ENCODE data around the gene RREB1. TPM values are rescaled to one million over a fixed set of nuclear protein-coding genes. Genes with fewer than 3 reads are reported as not detected.

Gene RREB1
- total RNA-seq, 1 experiment from 2014 or later, result 61.6 TPM

- Histone ChIP-seq H3K36me3 (ENCODE audit: insufficient read depth, low read length, poor library complexity, severe bottlenecking) (no peaks in the 10 kb centered on the region), H3K4me1 (ENCODE audit: insufficient read depth, low read length, poor library complexity, severe bottlenecking) (no peaks in the 10 kb centered on the region), H3K9me3 (ENCODE audit: low read depth, low read length, poor library complexity, severe bottlenecking) (no peaks in the 10 kb centered on the region), H3K4me3 (ENCODE audit: low read depth, low read length, poor library complexity, severe bottlenecking) (no peak overlapping the region), H3K27ac (ENCODE audit: low read depth, low read length, poor library complexity, severe bottlenecking) (no peak overlapping the region), H3K27me3 (replicated peaks; ENCODE audit: insufficient read depth, low read depth, low read length, poor library complexity) (no peaks in the 10 kb centered on the region)
- POLR2A ChIA-PET (ENCODE audit: low non-redundant PET), result interaction anchor here (0.6 kb wide), 1 partner anchor 178 kb away, joined by 3 read pairs; no protein-coding TSS in a partner anchor
- CTCF ChIA-PET, result no interaction called here
- DNase-seq (ENCODE audit: low spot score), result no peak
- TF ChIP-seq, protein P1, sequence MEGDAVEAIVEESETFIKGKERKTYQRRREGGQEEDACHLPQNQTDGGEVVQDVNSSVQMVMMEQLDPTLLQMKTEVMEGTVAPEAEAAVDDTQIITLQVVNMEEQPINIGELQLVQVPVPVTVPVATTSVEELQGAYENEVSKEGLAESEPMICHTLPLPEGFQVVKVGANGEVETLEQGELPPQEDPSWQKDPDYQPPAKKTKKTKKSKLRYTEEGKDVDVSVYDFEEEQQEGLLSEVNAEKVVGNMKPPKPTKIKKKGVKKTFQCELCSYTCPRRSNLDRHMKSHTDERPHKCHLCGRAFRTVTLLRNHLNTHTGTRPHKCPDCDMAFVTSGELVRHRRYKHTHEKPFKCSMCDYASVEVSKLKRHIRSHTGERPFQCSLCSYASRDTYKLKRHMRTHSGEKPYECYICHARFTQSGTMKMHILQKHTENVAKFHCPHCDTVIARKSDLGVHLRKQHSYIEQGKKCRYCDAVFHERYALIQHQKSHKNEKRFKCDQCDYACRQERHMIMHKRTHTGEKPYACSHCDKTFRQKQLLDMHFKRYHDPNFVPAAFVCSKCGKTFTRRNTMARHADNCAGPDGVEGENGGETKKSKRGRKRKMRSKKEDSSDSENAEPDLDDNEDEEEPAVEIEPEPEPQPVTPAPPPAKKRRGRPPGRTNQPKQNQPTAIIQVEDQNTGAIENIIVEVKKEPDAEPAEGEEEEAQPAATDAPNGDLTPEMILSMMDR (conservative IDR thresholded peaks at IDR 0.05; ENCODE audit: low read depth, low read length), result no peak
- no peak for TF ChIP-seq EZH2 (IDR thresholded peaks at IDR 0.05; ENCODE audit: borderline replicate concordance, low read depth, low read length, poor library complexity, severe bottlenecking)
- intact Hi-C loops (cut with micrococcal nuclease; ENCODE audit: unreplicated experiment), result no loop called here
- BruUV-seq (replicated peaks), result no TSS peak
Observed at GRCh38 chr6:7100753-7101081, 7.0 kb upstream of the RREB1 start.

GRCh38 chr6:7101290-7101689 is 6.5 kb upstream of the RREB1 start:
- Histone ChIP-seq H3K36me3 (ENCODE audit: insufficient read depth, low read length, poor library complexity, severe bottlenecking) (no peaks in the 10 kb centered on the region), H3K27ac (ENCODE audit: low read depth, low read length, poor library complexity, severe bottlenecking) (no peak overlapping the region), H3K4me3 (ENCODE audit: low read depth, low read length, poor library complexity, severe bottlenecking) (no peak overlapping the region), H3K4me1 (ENCODE audit: insufficient read depth, low read length, poor library complexity, severe bottlenecking) (no peaks in the 10 kb centered on the region), H3K27me3 (replicated peaks; ENCODE audit: insufficient read depth, low read depth, low read length, poor library complexity) (no peaks in the 10 kb centered on the region), H3K9me3 (ENCODE audit: low read depth, low read length, poor library complexity, severe bottlenecking) (no peaks in the 10 kb centered on the region)
- DNase-seq (ENCODE audit: low spot score), result no peak
- intact Hi-C loops (cut with micrococcal nuclease; ENCODE audit: unreplicated experiment), result no loop called here
- no peak for TF ChIP-seq EZH2 (IDR thresholded peaks at IDR 0.05; ENCODE audit: borderline replicate concordance, low read depth, low read length, poor library complexity, severe bottlenecking)
- TF ChIP-seq, protein P1 (conservative IDR thresholded peaks at IDR 0.05; ENCODE audit: low read depth, low read length), result no peak
- ChIA-PET POLR2A (ENCODE audit: low non-redundant PET) (no interaction called here), CTCF (no interaction called here)
- BruUV-seq (replicated peaks), result no TSS peak

DNA sequence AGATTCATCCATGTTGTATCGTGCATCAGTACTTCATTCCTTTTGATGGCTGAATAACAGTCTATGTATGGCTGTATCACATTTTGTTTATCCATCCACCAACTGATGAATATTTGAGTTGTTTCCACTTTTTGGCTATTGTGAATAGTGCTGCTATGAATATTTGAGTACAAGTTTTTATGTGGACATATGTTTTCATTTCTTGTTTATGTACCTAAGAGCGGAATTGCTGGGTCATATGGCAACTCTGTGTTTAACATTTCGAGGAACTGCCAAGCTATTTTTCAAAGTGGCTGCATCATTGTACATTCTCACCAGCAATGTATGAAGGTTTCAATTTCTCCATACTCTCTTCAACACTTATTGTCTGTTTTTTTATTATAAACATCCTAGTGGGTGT is 3.0 kb upstream of the RREB1 start:
- Histone ChIP-seq H3K27ac (ENCODE audit: low read depth, low read length, poor library complexity, severe bottlenecking) (no peak overlapping the region), H3K27me3 (replicated peaks; ENCODE audit: insufficient read depth, low read depth, low read length, poor library complexity) (no peaks in the 10 kb centered on the region), H3K4me1 (ENCODE audit: insufficient read depth, low read length, poor library complexity, severe bottlenecking) (peaks cover 4% of the 10 kb centered on the region), H3K36me3 (ENCODE audit: insufficient read depth, low read length, poor library complexity, severe bottlenecking) (no peaks in the 10 kb centered on the region), H3K9me3 (ENCODE audit: low read depth, low read length, poor library complexity, severe bottlenecking) (no peaks in the 10 kb centered on the region), H3K4me3 (ENCODE audit: low read depth, low read length, poor library complexity, severe bottlenecking) (no peak overlapping the region)
- CTCF ChIA-PET, result no interaction called here
- BruUV-seq (replicated peaks), result no TSS peak
- TF ChIP-seq, protein P1 (conservative IDR thresholded peaks at IDR 0.05; ENCODE audit: low read depth, low read length), result no peak
- no peak for TF ChIP-seq EZH2 (IDR thresholded peaks at IDR 0.05; ENCODE audit: borderline replicate concordance, low read depth, low read length, poor library complexity, severe bottlenecking)
- DNase-seq (ENCODE audit: low spot score), result no peak
- POLR2A ChIA-PET (ENCODE audit: low non-redundant PET), result no interaction called here
- intact Hi-C loops (cut with micrococcal nuclease; ENCODE audit: unreplicated experiment), result loop anchor here (5.0 kb wide), 2 partner anchors 52 to 138 kb away; no protein-coding TSS in a partner anchor
